GM21381 (cell line): ENCODE results near the gene SHISA5.

Experiments
- ATAC-seq: cut with Tn5 transposase; IDR thresholded peaks from one replicate; pipeline ENCODE4 v1.9.1; 2021; ENCODE audit warnings: mild to moderate bottlenecking, moderate library complexity; ENCODE audit not compliant: unreplicated experiment

SHISA5 gene

DNA sequence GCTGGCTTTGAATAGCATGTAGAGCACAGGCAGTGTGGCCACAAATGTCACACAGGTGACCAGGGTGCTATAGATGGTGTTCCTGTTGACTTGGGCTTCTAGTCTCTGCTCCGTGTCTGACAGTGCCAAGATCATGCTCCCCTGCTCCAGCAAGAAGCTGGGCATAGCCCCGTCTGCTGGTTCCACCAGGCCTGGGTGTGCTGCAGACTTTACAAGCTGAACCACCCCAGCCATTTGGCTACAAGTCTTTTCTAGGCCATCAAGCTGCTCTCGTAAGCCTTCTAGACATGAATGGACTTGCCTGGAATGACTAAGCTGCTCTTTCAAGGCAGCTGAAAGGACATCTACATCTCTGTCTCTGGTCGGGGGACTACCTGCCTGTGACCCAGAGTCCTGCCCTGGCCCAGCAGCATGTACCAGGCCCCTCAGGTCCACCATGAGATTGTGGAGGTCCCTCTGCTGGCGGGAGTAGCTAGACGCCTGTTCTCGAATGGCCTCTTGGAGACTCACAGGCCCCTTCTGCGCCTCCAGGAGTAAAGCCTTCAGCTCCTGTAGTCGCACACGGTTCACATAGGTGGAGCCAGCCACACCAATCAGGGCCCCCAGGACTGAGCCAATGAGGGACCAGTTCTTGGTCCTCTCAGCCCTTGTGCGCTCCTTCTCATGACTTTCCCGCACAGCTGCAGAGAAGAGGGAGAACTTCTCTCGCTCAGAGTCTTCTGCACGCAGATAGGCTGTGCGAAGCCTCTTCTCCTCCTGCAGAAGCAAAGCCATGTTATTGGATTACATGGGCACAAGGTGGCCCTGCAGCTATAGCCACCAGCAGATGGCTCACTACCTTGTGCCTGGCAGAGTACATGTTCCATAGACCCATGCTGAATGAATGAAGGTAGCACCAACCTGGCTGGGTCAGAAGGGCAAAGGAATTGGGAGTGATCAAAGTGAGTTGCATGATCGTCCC, 71.3 kb downstream of the SHISA5 start:
- ATAC-seq = no peak

DNA sequence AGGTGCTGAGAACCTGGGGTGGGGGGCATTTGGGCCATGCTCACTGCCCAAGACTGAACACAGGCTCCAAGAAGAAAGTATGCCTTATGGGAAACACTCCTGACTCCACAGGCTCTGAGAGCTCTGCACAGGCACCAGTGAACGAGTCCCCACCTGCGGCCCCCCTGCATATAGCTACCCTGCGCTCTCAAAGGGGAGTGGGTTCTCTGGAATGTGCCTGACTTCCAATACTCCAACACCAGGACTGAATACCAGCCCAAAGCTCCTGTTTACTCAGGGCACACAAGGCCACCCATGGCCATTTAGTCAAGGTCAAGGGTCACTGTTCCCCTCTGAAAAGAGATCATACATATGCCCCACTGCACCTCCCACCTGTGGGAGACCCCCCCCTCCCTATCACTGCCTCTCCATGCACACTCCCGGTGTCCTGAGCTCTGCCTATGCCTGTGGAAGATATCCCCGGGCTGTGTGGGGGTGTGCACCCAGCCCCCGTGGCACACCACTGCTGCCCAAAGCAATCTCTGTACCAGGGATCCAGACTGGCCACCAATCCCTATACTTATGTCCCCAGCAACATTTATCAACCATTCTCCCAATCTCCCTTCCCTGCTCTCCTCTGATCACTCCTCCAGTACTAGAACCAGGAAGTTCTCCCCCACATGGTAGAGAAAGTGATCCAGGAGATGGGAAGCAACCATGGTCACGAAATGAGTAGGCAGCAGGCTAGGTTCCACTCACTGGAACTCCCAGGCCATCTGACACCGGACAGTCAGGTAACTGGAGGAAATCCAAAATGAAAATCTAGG, 72.5 kb downstream of the SHISA5 start:
- ATAC-seq = no peak

DNA sequence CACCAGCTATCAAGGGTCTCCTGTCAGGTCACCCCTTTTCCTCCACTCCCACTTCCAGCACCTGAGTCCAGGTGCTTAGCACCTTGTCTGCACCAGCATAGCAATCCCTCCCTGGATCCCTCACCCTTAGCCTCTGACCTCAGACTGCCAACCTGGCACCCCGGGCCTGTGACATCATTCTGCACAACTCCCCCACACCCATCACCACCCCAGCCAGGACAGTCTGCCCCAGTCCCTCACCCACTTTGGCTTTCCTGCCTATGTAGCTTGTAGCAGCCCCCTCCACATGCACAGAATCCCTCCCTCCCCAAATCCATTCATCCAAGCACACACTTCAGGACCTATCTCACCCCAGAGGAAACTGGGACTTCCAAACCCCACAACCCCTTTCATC, 73.3 kb downstream of the SHISA5 start:
- no peak for ATAC-seq

DNA sequence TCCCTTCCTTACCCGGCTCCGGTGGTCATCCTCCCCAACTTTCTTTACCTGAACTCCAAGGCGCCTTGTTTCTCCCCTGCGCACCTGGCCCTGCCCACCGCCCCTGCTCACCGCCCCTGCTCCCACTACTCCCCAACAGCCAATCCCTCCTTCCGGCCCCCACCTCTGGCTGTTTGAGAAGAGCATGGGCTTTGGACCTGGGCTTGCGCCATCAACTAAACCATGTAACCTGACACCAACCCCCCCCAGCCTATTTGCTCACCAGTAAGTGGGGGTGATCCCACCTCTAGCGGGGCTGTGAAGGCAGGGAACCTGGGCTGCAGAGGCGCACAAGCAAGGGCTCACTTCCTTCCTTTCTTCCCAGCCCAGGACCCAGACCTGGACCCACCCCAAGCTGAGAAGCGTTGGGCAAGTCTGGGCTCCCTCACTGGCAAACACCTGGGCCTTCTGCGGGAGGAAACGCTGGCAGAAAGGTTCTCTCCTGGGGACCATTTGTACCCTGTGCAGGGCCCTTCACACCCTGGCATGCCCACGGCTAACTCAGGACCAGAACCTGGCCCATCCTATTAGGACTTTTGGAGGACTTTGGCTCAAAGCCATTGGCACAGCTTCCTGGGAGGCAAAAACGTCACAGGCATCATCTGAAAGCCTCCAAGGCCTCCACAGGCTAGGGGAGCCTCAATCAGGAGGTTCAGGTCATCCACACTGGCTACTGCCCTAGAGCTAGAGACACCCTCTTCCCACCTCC, 73.8 kb downstream of the SHISA5 start, which contains the start of gene PLXNB1:
Gene PLXNB1, minus strand, starts transcription at position 127 of the 748 bp plus-strand sequence. CDS start 5,475 bp downstream, outside the sequence.
- ATAC-seq = no peak

DNA sequence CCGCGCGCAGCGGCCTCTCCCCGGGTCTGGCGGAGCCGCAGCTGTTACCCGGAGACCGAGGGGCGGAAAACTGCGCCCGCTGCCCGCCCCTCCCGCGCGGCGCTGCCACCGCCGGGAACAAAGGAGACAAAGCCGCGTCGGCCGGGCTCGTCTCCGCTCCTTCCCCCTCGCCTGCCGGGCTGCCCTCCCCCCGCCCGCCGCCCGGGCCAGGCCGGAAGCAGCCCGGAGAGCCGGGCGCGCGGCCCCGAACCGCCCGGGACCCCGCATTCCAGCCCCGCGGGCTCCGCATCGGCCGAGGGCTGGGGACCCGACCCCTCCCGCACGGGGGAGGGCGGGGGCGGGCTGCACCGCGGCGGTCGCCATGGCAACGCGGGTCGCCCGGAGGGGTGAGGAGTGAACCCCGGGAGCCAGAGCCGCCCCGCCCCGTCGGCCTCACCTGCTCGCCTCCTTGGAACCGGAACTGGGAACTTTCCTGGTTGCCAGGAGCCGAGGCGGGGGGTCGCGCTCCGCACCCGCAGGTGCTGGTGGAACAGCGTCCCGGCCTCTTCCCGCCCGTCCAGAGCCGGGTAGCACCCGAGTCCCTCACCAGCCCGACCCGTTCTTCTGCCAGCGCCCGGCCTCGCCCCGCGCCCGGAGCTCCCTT, 74.5 kb downstream of the SHISA5 start:
- ATAC-seq = peak; percentile 38

- peak; percentile 47 for ATAC-seq
Observed at GRCh38 chr3:48428572-48429316, 75.2 kb downstream of the SHISA5 start.

DNA sequence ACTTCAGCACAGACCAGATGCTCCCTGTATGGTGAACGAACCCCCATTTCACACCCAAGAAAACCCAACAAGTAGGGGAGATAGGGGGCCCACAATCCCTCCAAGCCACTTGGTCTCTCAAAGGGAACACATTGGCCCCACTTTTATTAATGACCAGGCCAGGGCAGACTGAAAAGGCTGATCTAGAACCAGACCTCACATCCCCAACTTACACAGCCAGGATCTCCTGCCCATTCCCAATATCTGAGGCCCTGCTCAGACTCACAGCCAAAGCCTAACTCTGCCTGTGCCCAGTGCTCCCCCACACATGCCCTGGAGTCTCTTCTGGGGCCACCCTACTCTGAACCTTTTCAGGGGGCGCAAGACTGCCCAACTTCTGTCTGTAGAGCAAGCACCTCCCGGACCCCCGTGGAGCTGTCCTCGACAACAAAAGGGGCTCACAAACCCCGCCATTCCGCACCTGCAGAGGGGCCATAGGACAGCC, 75.8 kb downstream of the SHISA5 start:
- no peak for ATAC-seq

DNA sequence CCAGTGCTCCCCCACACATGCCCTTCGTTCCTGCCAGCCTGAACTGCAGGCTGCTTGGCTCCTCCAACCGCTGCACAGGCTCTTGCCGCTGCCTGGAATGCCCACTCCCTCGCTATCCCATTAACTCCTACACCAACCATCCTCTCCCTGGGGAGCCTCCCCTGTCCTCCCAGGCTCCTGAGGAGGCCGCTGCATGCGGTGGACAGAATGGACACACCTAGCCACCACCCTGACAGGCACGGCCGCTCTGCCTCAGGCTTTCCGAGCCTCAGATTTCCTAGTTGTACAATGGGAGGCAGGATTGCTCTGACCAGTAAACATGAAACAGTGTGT, 76.4 kb downstream of the SHISA5 start:
- ATAC-seq = no peak

DNA sequence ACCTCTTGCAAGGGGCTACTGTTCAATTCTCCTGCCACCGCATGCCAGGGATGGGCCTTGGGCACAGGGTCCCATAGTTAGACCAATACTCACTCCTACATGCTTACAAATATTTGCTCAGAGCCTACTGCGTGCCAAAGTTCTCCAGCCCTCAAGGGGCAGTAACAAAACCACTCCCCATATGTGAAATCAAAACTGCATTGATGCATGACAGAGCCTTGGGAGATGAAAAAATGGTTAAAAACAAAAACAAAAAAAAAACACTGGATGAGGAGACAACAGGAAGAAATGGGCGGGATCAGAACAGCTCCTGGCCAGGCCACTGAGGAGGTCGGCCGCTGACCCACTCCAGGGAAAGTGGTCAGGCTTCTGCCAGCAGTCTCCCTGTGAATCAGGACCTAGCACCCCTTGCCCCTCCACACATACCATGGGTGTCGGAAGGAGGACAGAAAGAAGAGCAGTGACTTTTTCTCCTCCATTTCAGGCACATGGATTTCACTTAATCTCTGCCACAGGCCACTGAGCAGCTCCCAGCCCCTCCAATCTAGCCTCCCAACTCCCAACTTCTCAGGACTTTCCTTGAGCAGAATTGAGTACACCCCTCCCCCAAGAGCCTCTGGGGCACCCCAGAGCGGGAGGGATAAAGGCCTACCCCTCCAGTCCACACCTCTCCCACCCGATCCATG, 76.9 kb downstream of the SHISA5 start:
- ATAC-seq = no peak

GRCh38 chr3:48426401-48426909, 77.5 kb downstream of the SHISA5 start:
- ATAC-seq = no peak

- ATAC-seq = no peak
Observed at GRCh38 chr3:48425281-48425812, 78.6 kb downstream of the SHISA5 start.

DNA sequence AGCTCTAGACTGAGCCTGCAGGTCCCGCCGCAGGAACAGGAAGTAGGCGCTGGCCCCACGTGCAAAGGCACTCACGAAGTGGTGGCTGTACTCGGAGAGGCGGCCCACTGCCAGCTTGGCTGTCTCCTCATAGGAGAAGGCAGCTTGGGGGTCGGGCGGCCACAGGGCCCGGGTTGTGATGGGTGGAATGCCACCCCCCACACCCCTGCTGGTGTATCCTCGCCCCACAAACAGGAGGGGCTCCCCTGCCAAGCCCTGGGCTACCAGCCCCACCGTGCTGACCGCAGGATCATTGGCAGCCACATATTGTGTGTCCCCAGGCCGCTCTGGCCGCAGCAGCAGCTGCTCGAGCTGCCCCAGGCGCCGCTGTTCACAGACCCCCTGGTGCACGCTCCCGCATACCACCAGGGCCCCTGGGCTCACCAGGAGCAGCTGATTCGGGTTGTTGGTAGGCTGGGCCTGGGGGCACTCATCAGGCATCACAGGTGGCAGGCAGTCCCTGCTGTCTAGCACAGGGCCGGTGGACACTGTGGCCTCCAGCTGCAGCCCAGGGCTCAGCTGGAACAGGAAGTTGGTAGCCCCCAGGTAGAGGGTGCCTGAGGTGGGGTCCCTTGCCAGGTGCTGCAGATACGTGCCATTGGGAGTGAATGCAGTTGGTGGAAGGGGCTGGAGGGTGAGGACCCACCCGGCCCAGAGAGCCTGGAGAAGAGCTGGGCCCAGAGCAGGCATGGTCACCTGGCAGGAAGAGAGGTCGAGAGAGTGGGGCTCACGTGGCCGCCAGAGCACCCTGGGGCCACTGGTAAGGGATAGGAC, 79.9 kb downstream of the SHISA5 start:
- no peak for ATAC-seq

DNA sequence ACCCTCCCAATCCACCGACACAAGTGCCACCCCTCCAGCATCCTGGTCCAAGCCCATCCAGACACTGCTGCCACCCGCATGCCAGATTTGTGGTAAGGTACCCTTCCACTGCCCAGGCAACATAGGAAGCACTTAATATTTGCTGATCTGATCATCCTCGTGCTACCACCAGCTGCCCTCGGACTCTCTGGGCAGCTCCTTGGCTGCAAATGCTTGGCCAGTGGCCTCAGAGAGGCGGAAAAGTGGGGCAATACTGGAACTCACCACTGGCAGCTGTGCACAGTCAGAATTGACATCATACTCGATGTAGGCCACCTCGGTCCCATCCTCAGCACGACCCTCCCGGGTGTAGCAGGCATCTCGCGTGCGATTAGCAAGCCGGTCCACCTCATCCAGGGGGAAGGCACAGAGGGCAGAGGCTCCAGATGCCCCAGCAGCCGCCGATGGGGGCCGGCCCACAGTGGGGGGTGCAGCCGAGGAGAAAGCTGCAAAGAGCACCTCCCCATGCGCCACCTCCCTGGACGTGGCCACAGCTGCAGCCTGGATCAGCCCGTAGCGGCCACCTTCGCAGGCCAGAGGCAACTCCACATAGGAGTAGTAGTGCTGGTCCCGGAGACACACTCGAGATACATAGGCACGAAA, 80.6 kb downstream of the SHISA5 start:
- ATAC-seq = no peak

DNA sequence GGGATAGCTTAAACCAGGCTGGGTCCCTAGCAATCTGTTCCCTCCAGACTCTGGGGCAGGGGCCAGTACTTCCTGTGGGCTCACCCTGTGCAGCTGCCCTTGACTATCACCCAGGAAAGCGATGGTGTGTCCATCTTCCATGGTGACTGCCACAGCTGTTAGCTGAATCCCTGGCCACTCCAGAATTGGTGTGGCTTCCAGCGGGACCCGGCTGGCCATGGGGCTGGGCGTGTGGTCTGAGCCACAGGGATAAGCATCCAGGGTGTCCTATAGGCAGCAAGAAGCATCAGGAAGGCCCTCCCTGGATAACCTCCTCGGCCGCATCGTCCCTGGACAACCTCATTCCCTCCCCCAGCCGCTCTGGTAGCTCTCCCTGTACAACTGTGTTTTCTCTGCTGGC, 81.3 kb downstream of the SHISA5 start:
- ATAC-seq = no peak

GRCh38 chr3:48422272-48422671, 81.7 kb downstream of the SHISA5 start:
- no peak for ATAC-seq

GRCh38 chr3:48420561-48420960, 83.4 kb downstream of the SHISA5 start:
- no peak for ATAC-seq

DNA sequence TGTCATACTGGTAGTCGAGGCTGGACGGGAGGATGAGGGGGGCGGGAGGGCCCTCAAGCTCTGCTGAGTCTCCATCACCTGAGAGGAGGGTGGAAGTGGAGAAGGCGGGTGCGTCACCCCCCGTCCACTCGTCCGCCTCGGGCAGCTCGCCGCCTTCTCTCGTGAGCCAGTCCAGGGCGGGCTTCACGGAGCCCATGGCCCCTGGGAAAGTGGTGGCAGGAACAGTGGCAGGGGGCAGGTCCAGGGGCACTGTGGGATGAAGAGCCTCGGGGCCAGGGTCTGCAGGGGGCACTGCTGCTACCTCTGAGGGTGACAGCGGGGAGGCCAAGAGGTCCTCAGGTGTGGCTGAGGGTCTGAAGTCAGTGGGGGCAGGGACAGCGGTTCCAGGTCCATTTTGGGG, 84.4 kb downstream of the SHISA5 start:
- ATAC-seq = no peak
